PFSK-1 (cell line): ENCODE results near the gene C21orf58. TPM values are rescaled to one million over a fixed set of nuclear protein-coding genes. Genes with fewer than 3 reads are reported as not detected.

Experiments used
- FOXP2 ChIP-seq: optimal IDR thresholded peaks from 2 replicates; pipeline ENCODE3; 2011; ENCODE audit warnings: borderline replicate concordance, control low read depth, inconsistent platforms; ENCODE audit not compliant: insufficient read depth; ENCODE audit errors: extremely low read length, extremely low read depth
- POLR2AphosphoS5 ChIP-seq: IDR thresholded peaks from 2 replicates; pipeline ENCODE4 v1.6.1; 2012; ENCODE audit warnings: low read depth, mild to moderate bottlenecking, control low read depth, low read length, moderate library complexity
- REST ChIP-seq, 2 experiments: IDR thresholded peaks; 2 replicates each; pipeline versions ENCODE4 v1.6.1 to v1.8.0; 2011 to 2012; ENCODE audit warnings: low read depth in 2 of 2, low read length in 2 of 2, control low read depth in 1 of 2, inconsistent platforms in 1 of 2, mild to moderate bottlenecking in 1 of 2, moderate library complexity in 1 of 2; ENCODE audit not compliant: insufficient read depth in 1 of 2
- SIN3A ChIP-seq: IDR thresholded peaks from 2 replicates; pipeline ENCODE4 v1.6.1; 2012; ENCODE audit warnings: mild to moderate bottlenecking, low read length, moderate library complexity, borderline replicate concordance; ENCODE audit not compliant: insufficient read depth
- TAF1 ChIP-seq: IDR thresholded peaks from 2 replicates; pipeline ENCODE4 v1.6.1; 2012; ENCODE audit warnings: low read length, control low read depth, borderline replicate concordance; ENCODE audit not compliant: insufficient read depth
- polyA plus RNA-seq: library from polyadenylated mRNA; unstranded; fragments of >200 nt; gene quantifications from one replicate; pipeline ENCODE4 v1.2.1, GENCODE V29; 2012; ENCODE audit warnings: low read depth, missing spikeins; ENCODE audit not compliant: insufficient read length

The C21orf58 gene
- polyA plus RNA-seq, result 10.3 TPM

DNA sequence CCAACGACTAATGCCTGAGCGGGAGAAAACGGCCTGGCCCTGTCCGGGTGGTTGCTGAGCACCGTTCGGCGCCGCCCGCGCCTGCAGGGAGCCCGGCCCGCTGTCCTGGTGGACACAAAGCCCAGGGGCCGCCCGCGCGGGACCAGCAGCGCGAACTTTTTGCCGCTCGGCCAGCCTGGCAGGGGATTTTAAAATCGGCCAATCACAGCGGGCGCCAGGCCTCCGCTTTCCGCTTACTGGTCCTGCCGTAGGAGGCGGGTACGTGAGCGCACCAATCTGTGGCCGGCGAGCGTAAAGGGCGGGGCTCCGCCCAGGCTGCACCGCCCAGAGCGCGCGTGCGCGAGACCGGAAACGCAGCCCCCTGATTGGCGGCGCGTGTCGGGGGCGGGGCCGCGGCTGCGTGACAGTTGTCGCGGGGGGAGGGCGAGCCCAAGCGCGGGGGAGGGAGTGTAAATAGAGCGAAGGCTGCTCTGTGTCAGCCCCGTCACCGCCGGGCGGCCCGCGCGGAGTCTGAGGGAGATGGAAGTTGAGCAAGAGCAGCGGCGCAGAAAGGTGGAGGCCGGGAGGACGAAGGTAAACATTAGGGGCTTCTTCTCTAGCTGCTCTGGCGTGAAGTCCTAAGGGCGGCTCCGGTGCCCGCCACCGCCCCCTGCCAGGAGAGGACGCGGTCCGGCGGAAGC lies at the start of gene C21orf58, which contains the start of gene PCNT:
C21orf58 (minus strand) TSS at position 161 of the 680 bp plus-strand sequence. CDS start 1,132 bp downstream, outside the sequence.
PCNT (plus strand) TSS at position 447 of the 680 bp plus-strand sequence; CDS start at position 520, 73 bp downstream.
- peak; percentile 85; the same call in 1 of the 2 replicates for TF ChIP-seq SIN3A
- TF ChIP-seq FOXP2, result no peak
- peak; percentile 93 for TF ChIP-seq POLR2AphosphoS5
- peak; percentile 95 for TF ChIP-seq TAF1
- peak in 1 of 2 experiments; percentile 72; a peak in 2 of 4 replicates for TF ChIP-seq REST (IDR thresholded peaks at IDR 0.05; ENCODE audit: insufficient read depth in 1 of 2, low read depth in 2 of 2, low read length in 2 of 2)

DNA sequence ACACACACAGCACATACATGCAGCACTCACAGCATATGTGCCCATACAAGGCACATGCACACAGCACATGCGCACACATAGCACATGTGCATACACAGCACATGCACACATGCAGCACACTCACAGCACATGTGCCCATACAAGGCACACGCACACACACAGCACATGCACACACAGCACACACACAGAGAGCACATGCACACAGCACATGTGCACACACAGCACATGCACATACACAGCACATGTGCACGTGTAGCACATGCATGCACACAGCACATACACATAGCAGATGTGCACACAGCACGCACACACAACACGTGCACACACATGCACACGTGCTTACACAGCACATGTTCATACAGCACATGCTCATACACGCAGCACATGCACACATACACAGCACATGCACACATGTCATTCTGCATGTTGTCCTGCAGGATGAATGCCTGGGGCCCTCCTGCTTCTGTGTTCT lies 48.4 kb upstream of the C21orf58 start:
- TF ChIP-seq SIN3A, result no peak
- no peak for TF ChIP-seq TAF1
- TF ChIP-seq FOXP2, result no peak
- TF ChIP-seq REST (IDR thresholded peaks at IDR 0.05; ENCODE audit: insufficient read depth in 1 of 2, low read depth in 2 of 2, low read length in 2 of 2), result no peak
- no peak for TF ChIP-seq POLR2AphosphoS5

DNA sequence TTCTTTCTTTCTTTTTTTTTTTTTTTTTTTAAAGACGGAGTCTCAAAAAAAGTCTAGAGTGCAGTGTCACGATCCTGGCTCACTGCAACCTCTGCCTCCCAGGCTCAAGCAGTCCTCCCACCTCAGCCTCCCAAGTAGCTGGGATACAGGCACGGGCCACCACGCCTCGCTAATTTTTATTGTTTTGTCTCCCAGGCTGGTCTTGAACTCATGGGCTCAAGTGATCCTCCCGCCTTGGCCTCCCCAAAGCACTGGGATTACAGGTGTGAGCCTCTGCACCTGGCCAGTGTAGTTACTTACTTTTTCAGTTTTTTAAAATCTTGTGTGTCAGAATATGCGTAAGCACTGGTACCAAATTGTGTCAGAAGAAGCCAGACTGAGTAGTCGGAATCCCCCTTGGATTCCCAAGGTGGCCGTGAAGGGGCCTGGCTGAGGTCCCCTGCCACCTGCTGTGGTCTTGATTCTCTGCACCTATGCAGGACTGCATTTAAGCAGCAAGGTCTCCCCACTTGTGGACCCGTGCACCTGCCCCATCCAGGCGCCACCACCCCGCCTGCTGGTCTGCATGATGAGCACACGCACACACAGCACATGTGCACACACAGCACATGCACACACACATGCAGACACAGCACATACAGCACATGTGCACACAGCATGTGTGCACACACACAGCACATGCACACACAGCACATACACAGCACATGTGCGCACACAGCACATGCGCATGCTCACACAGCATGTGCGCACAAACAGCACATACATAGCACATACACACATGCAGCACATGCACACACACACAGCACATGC lies 47.7 kb upstream of the C21orf58 start:
- TF ChIP-seq FOXP2 (no peak), SIN3A (no peak), TAF1 (no peak), POLR2AphosphoS5 (no peak), REST (IDR thresholded peaks at IDR 0.05; ENCODE audit: insufficient read depth in 1 of 2, low read depth in 2 of 2, low read length in 2 of 2) (no peak)

GRCh38 chr21:46369520-46370235 lies 46.0 kb upstream of the C21orf58 start:
- TF ChIP-seq POLR2AphosphoS5 (no peak), REST (IDR thresholded peaks at IDR 0.05; ENCODE audit: insufficient read depth in 1 of 2, low read depth in 2 of 2, low read length in 2 of 2) (no peak), SIN3A (no peak), FOXP2 (no peak), TAF1 (no peak)
